Epithelial cell of proximal tubule (primary cell): ENCODE measurements around the gene GGA3. TPM values are rescaled to one million over a fixed set of nuclear protein-coding genes. Genes with fewer than 3 reads are reported as not detected.
A peak's percentile ranks its signal among the peaks of the same experiment; 100 is the strongest.

Experiments
- DNase-seq: peaks from one replicate; pipeline ENCODE4 v3.0.0-alpha.2; 2011; ENCODE audit warnings: low read depth
- H3K4me3 ChIP-seq: 2 replicates; pipeline ENCODE4 v1.5.1; 2011; ENCODE audit warnings: low read depth, mild to moderate bottlenecking, low read length
- CTCF ChIP-seq: conservative IDR thresholded peaks from 2 replicates; pipeline ENCODE4 v1.5.1; 2012; ENCODE audit warnings: low read depth, mild to moderate bottlenecking, low read length
- total RNA-seq: library from RNA; depleted of rRNA; stranded (reverse); fragments of >200 nt; gene quantifications from 2 replicates; pipeline ENCODE4 v1.2.3, GENCODE V29; 2015

The GGA3 gene
- total RNA-seq, 1 donor from 2014 or later, result 19.5 TPM

GRCh38 chr17:75271233-75271954 is 10.0 kb upstream of the GGA3 start:
- peak overlapping the region; percentile 83 for H3K4me3 ChIP-seq
- peak; percentile 42 for TF ChIP-seq CTCF
- DNase-seq, result no peak

- H3K4me3 ChIP-seq, result peak within 1 kb of the TSS; percentile 83
- DNase-seq, result no peak
- TF ChIP-seq CTCF, result no peak
Observed at GRCh38 chr17:75270966-75271232, 9.5 kb upstream of the GGA3 start, which contains the start of gene MIF4GD. Gene MIF4GD, minus strand, starts transcription at chr17:75271231. Its CDS starts 1,036 bp downstream, at chr17:75270195.

GRCh38 chr17:75270218-75270965 is 9.0 kb upstream of the GGA3 start:
- no peak for DNase-seq
- peak overlapping the region; percentile 83 for H3K4me3 ChIP-seq
- peak; percentile 52 for TF ChIP-seq CTCF

- peak overlapping the region; percentile 83 for H3K4me3 ChIP-seq
- TF ChIP-seq CTCF, result no peak
- DNase-seq, result no peak
Observed at GRCh38 chr17:75269844-75270217, 8.4 kb upstream of the GGA3 start.

- DNase-seq, result no peak
- H3K4me3 ChIP-seq, result no peak overlapping the region
- no peak for TF ChIP-seq CTCF
Observed at GRCh38 chr17:75267411-75268232, 6.2 kb upstream of the GGA3 start.

GRCh38 chr17:75267153-75267410 is 5.7 kb upstream of the GGA3 start:
- no peak for DNase-seq
- no peak overlapping the region for H3K4me3 ChIP-seq
- TF ChIP-seq CTCF, result no peak
